Vagina (tissue), 2 donors: ENCODE results near the gene ZNHIT1.

Source experiments
- CTCF ChIP-seq, 3 experiments: fragments of 450-650 bp in 2 of 3; fragments of 200-600 bp in 1 of 3; sonication (generic) in 1 of 3; IDR thresholded peaks; one replicate each; pipeline ENCODE4 v1.5.1; 2017 to 2019; ENCODE audit warnings: antibody characterized with exemption in 3 of 3, mild to moderate bottlenecking in 2 of 3, moderate library complexity in 2 of 3
- POLR2A ChIP-seq, 2 donors: fragments of 450-650 bp; IDR thresholded peaks; one replicate each; pipeline ENCODE4 v1.6.1; 2017; ENCODE audit warnings: antibody characterized with exemption in 2 of 2, mild to moderate bottlenecking in 2 of 2, moderate library complexity in 2 of 2
- POLR2AphosphoS5 ChIP-seq, 2 donors: sonication (generic); formaldehyde crosslinking; IDR thresholded peaks; one replicate each; pipeline ENCODE4 v1.9.0; 2017; ENCODE audit warnings: antibody characterized with exemption in 2 of 2, mild to moderate bottlenecking in 2 of 2, low read depth in 1 of 2; ENCODE audit not compliant: insufficient read depth in 1 of 2

- TF ChIP-seq POLR2AphosphoS5 (IDR thresholded peaks at IDR 0.05; ENCODE audit: insufficient read depth in 1 of 2, low read depth in 1 of 2) (no peak), CTCF (IDR thresholded peaks at IDR 0.05) (no peak), POLR2A (IDR thresholded peaks at IDR 0.05) (no peak)
These were observed 25.8 kb downstream of the ZNHIT1 start for GRCh38 chr7:101243646-101244374.
